Mucosa of descending colon (tissue), 3 donors: ENCODE results near the gene CTTNBP2. TPM values are rescaled to one million over a fixed set of nuclear protein-coding genes. Genes with fewer than 3 reads are reported as not detected.

Experiments used
- ATAC-seq: fragments of 200-7000 bp; cut with Tn5 transposase; one replicate; pipeline ENCODE4 v1.9.1; 2020; ENCODE audit warnings: mild to moderate bottlenecking, moderate library complexity
- DNase-seq, 3 donors: peaks; one replicate each; pipeline ENCODE4 v3.0.0-alpha.2; 2020
- H3K36me3 ChIP-seq: fragments of 200-600 bp; one replicate; pipeline ENCODE4 v1.8.0; 2021; ENCODE audit warnings: low read depth, mild to moderate bottlenecking
- H3K4me1 ChIP-seq: fragments of 200-600 bp; one replicate; pipeline ENCODE4 v1.8.0; 2021; ENCODE audit warnings: low read depth, mild to moderate bottlenecking
- H3K4me3 ChIP-seq: fragments of 200-600 bp; one replicate; pipeline ENCODE4 v1.8.0; 2021; ENCODE audit warnings: mild to moderate bottlenecking
- H3K9me3 ChIP-seq: fragments of 200-600 bp; one replicate; pipeline ENCODE4 v1.8.0; 2021; ENCODE audit warnings: mild to moderate bottlenecking
- CTCF ChIP-seq: fragments of 200-600 bp; IDR thresholded peaks from one replicate; pipeline ENCODE4 v1.8.0; 2022; ENCODE audit warnings: antibody characterized with exemption, mild to moderate bottlenecking
- intact Hi-C, 2 donors: fragments of 100-400 bp; cut with DNase I in 1 of 2; cut with micrococcal nuclease in 1 of 2; formaldehyde crosslinking; loops; one replicate each; pipeline versions ENCODE4 v1.11.0 to v1.11.1; 2022; cut with DNase I, micrococcal nuclease
- total RNA-seq, 3 donors: library from RNA; stranded (reverse); fragmentation: NEBNext Ultra II Directional in 2 of 3; extraction: Animal tissue kit (Norgen Biotek cat#: 25700) in 2 of 3; gene quantifications; one replicate each; pipeline versions ENCODE4 v1.2.1 to v1.2.4, GENCODE V29; 2021 to 2023
- donor health status: DM: no; HTN: no; CAD: no; lungs with moderate emphysema.
- donor health status: DM: no; HTN: no; CAD: no.
- donor health status: DM: no; HTN: yes; CAD: no.

CTTNBP2 gene
- total RNA-seq, 3 donors from 2014 or later: 3.9 to 8.3 (median 7.2) TPM

GRCh38 chr7:117870448-117871130, 2.7 kb downstream of the CTTNBP2 start:
- Histone ChIP-seq H3K9me3 (no peaks in the 10 kb centered on the region), H3K4me1 (no peaks in the 10 kb centered on the region), H3K36me3 (no peaks in the 10 kb centered on the region), H3K4me3 (no peak overlapping the region)
- intact Hi-C loops: no loop called here
- ATAC-seq (no peak), DNase-seq (no peak)
- no peak for TF ChIP-seq CTCF

- H3K36me3 ChIP-seq: no peaks in the 10 kb centered on the region
- TF ChIP-seq CTCF: no peak
- ATAC-seq: no peak
- no peak for DNase-seq
- H3K4me3 ChIP-seq: no peak overlapping the region
- H3K9me3 ChIP-seq: no peaks in the 10 kb centered on the region
- H3K4me1 ChIP-seq: no peaks in the 10 kb centered on the region
- intact Hi-C loops: no loop called here
Observed at GRCh38 chr7:117869374-117869773, 3.9 kb downstream of the CTTNBP2 start.

GRCh38 chr7:117863618-117864017, 9.6 kb downstream of the CTTNBP2 start:
- Histone ChIP-seq H3K4me3 (no peak overlapping the region), H3K4me1 (no peaks in the 10 kb centered on the region), H3K9me3 (no peaks in the 10 kb centered on the region), H3K36me3 (no peaks in the 10 kb centered on the region)
- ATAC-seq (no peak), DNase-seq (no peak)
- no peak for TF ChIP-seq CTCF
- intact Hi-C loops: no loop called here

GRCh38 chr7:117862378-117862777, 10.9 kb downstream of the CTTNBP2 start:
- Histone ChIP-seq H3K4me3 (no peak overlapping the region), H3K4me1 (no peaks in the 10 kb centered on the region), H3K36me3 (no peaks in the 10 kb centered on the region), H3K9me3 (no peaks in the 10 kb centered on the region)
- TF ChIP-seq CTCF: no peak
- ATAC-seq (peak; percentile 66), DNase-seq (no peak)
- intact Hi-C loops: no loop called here

- no peak overlapping the region for H3K4me3 ChIP-seq
- H3K36me3 ChIP-seq: no peaks in the 10 kb centered on the region
- intact Hi-C loops: no loop called here
- H3K9me3 ChIP-seq: no peaks in the 10 kb centered on the region
- no peak for TF ChIP-seq CTCF
- no peak for ATAC-seq
- no peaks in the 10 kb centered on the region for H3K4me1 ChIP-seq
- no peak for DNase-seq
Observed at GRCh38 chr7:117859246-117859812, 13.9 kb downstream of the CTTNBP2 start.
